HS-27A (cell line): Measurements from ENCODE around the gene ADH4.
"Not testable (repeated sequence)": the region's sequence is repeated elsewhere in the genome, so short reads cannot be mapped to it uniquely, and the experiment has no call there.

Experiments used
- DNase-seq: peaks from one replicate; pipeline ENCODE4 v3.0.0-alpha.2; 2012; ENCODE audit warnings: low read depth, missing footprints

The ADH4 gene

GRCh38 chr4:99134586-99134985 lies 9.5 kb downstream of the ADH4 start:
- peak; percentile 27 for DNase-seq

DNA sequence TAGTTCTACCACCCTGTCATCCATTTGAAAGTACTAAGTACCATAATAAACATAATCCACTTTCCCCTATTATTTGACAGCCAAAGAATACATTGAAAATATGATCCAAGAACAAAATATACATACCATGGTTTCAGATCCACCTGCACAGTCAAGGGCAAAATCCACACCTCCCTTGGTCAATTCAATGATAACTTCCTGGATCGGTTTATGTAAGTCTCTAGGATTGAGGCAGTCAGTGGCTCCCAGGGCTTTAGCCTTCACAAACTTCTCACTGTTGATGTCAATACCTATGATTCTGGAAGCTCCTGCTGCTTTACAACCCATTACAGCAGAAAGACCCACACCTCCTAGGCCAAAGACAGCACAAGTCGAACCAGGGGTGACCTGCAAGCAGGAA lies 12.7 kb downstream of the ADH4 start:
- DNase-seq: no peak

- DNase-seq: no peak
Measured at GRCh38 chr4:99126376-99126775, 17.7 kb downstream of the ADH4 start.

DNA sequence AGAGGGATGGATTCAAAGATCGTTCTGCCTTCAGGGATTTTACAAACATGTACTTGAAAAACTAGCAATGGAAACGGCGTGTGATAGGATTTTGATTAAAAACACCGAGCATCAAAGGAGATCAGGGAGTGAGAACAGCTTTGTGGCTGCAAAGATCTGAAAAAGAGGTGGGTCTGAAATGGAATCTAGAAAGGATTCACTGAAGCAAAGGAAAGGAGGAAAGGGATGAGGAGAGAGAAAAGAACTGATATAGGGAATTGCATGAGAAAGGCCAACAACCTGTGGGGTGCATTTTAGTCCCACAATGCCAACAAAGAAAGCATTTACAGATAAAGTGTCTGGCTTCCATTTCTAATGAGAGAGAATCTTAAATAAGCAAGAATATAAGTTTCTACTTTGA lies 23.1 kb downstream of the ADH4 start:
- no peak for DNase-seq

DNA sequence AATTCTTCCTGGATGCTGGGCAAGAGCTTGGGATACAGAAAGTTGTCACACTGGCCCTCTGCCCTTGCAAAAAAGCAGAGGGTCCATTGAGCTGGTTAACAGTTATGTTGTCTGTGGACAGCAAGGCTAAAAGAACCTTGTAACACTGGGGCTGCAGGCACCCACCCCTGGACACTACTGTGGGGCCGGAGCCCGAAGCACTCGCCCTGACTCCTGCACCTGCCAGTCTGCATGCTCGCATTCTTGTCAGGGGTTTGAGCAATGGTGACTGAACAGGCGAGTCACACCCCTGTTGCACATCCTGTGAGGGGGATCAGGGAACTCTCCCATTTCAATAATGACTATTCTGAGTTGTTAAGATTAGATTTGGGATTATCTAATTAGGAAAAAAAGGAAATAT lies 23.6 kb downstream of the ADH4 start:
- DNase-seq: no peak

GRCh38 chr4:99117876-99118693 lies 26.0 kb downstream of the ADH4 start:
- DNase-seq: no peak

DNA sequence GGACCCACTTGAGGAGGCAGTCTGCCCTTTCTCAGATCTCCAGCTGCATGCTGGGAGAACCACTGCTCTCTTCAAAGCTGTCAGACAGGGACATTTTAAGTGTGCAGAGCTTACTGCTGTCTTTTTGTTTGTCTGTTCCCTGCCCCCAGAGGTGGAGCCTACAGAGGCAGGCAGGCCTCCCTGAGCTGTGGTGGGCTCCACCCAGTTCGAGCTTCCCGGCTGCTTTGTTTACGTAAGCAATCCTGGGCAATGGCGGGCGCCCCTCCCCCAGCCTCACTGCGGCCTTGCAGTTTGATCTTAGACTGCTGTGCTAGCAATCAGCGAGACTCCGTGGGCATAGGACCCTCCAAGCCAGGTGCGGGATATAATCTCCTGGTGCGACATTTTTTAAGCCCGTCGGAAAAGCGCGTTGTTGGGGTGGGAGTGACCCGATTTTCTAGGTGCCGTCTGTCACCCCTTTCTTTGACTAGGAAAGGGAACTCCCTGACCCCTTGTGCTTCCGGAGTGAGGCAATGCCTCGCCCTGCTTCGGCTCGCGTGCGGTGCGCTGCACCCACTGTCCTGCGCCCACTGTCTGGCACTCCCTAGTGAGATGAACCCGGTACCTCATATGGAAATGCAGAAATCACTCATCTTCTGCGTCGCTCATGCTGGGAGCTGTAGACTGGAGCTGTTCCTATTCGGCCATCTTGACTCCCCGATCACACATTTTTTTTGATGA lies 26.8 kb downstream of the ADH4 start:
- not testable (repeated sequence) for DNase-seq

DNA sequence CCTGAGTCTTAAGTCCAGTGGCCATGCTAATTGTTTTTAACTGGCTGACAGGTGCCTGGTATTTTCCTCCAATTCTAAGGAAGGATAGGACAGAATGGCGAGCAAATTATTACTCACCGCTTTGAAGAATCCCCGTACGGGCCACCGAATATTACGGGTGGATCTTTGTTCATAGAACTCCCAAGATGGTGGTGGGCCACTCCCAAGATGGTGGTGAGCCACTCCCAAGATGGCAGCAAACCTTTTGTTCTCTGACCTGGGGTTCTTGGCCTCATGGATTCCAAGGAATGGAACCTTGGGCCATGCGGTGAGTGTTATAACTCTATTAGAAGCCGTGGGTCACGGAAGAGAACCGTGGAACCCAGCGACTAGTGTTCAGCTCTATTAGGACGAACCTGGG lies 34.8 kb downstream of the ADH4 start:
- DNase-seq: not testable (repeated sequence)

DNA sequence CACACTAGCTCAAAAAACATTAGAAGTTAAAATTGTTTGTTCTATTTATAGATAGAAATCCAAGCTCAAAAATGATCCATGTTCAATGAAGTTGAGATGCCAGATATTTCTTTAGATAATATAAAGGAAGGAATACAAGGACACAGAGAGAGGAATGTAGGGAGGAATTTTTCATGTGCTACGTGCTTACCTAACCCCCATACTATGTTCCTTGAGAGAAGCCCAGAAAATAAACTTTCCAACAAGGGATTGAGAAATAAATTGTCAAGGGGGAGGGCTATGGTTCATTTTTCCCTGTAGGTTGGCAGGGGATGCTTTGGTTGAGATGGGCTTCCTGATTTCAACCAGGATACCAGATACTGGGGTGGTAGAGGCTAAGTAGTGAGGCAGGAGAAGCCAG lies 39.9 kb downstream of the ADH4 start:
- DNase-seq: no peak

GRCh38 chr4:99103166-99103565 lies 40.9 kb downstream of the ADH4 start:
- DNase-seq: no peak

DNA sequence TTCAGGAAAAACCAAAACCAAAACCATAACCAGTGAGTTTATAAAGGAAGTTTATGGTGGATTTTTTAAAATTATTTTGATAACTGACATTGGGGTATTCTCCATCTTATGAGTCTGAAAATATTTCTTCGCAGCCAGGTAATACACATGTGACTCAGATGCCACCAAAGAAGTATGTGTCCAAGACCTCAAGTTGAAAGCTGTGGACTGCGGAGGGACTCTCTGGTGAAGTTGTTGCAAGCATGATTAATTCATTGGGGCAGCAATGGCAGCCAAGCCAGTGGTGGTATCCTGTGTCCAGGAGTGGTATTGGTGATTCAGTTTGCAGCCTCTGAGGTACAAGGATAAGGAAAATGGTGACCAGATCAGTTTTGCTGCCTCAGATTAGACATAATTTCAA lies 41.5 kb downstream of the ADH4 start:
- no peak for DNase-seq

DNA sequence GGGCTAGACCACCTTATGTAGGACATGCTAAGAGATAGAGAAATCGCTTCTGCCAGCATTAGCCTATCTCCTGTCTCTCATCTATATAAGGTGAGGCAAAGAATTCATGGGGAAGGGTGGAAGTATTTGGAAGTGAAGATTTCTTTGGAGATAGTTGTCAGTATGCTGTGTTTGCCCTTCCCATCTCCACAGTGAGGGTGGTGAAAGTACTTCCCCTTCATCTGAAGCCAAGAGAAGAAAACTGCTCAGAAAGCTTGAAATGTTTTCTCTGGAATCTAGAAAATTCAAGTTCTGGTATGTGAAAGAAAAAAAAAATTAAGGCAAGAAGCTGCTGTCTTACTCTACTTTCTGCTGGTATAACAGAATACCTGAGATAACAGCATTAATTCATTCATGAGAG lies 43.2 kb downstream of the ADH4 start:
- no peak for DNase-seq

GRCh38 chr4:99099814-99100213 lies 44.3 kb downstream of the ADH4 start:
- not testable (repeated sequence) for DNase-seq

DNA sequence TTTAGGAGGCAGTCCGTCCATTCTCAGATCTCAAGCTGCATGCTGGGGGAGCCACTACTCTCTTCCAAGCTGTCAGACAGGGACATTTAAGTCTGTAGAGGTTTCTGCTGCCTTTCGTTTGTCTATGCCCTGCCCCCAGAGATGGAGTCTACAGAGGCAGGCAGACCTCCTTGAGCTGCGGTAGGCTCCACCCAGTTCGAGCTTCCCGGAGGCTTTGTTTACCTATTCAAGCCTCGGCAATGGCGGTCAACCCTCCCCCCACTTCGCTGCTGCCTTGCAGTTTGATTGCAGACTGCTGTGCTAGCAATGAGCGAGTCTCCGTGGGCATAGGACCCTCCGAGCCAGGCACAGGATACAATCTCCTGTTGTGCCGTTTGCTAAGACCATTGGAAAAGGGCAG lies 44.8 kb downstream of the ADH4 start:
- DNase-seq: no peak

DNA sequence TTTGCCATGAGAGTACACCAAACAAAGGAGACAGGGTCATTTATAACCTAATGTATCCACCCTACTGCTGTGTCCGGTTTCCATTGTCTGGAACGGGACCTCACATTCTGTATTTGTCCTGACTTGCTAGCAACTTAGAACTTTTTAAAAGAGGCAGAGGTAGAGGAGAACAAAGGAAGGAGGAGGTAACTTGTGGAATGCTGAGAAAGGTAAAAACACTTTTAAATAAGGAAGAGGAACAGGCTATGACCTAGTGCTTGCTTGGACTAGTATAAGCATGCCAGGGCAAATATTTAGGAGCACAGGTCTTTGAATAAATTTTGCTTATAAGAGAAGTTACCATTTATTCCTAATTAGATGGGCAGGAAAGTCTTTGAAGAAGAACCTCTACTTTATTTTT lies 52.3 kb downstream of the ADH4 start:
- not testable (repeated sequence) for DNase-seq

GRCh38 chr4:99091216-99091575 lies 52.9 kb downstream of the ADH4 start:
- no peak for DNase-seq

DNA sequence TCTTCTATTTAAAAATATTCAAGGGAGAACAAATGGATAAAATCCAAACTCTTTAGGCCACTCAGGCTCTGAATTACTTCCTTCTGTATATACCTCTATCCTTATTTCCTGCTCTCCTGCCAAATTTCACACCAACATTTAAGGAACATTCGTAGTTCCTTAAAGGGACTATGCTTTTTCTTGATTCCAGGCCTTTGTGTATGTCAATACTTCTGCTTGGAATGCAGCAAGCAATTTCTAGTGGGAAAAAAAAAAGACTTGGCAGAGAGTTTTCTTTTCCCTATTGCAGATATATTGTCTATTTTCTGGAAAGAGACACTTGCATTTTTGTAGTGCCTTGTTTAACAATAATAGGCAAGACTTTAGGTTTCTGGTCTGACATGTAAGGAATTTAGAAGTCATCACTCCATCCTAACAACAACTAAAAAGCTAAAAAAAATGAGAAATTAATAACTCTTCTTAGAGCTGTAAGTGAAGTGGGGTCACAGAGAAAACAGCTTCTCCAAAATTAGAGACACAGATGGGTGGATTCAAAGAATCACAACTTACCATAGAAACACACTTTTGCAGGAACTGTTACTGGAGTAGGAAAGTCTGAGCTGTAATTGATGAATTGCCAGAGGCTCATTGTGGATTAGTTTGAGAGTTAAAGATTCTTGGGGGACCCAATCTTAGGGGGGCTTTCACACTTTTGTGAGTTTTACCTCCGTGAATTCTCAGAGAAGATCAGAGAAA lies 53.4 kb downstream of the ADH4 start:
- DNase-seq: no peak

GRCh38 chr4:99088481-99089365 lies 55.4 kb downstream of the ADH4 start, which contains the start of gene ADH5:
ADH5 (minus strand) TSS chr4:99088788; CDS start chr4:99088700, 88 bp downstream.
- DNase-seq: peak; percentile 26

DNA sequence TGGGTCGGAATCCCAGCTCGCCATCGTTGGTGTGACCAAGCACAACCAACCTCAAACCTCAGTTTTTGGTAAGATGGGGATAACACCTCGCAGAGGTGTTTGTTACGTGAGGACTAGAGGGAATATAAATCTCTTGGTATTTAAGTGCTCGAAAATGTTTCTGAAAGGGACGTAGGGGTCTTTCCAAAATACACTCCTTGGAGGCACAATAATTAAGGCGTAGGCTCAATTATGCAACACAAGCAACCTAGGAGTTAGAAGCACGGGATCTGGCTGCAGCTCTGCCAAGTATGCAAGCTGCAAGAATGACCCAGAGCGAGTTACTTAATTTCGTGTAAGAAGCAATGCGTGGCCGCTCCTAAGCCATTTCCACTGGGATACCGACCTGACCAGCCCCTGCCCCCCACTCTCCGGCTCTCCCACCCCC lies 56.1 kb downstream of the ADH4 start:
- peak; percentile 5 for DNase-seq

DNA sequence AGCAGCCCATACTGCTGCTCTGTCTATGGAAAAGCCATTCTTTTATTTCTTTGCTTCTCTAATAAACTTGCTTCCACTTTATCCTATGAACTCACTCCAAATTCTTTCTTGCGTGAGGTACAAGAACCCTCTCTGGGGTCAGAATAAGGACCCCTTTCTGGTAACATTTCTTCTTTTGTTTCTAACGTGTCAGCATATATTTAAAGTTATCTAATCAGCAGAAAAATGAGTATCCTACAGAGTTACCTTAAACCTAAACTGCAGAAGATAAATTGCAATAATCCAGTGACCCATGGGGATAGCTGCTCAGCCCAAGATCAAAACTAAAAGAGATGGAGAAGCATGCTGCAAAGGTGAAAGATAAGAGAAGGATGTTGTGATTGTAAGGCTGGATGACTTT lies 59.5 kb downstream of the ADH4 start:
- no peak for DNase-seq

DNA sequence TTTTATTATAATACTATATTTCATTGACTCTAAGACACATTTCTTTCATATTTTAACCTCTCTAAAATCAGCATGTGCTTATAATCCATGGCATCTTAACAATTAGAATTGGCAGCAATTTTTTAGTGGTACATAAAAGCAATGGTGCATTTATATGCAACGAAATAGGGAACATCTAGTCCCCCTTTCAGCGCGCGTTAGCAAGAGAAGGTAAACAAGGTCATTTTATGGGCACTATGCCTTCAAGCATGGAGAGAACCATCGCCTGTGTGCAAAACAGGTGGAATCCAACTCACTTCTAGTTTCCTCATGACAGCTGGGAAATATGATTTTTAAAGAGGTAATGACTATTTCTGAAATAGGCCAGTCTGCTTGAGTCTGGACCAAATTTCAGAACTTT lies 61.9 kb downstream of the ADH4 start:
- DNase-seq: no peak

DNA sequence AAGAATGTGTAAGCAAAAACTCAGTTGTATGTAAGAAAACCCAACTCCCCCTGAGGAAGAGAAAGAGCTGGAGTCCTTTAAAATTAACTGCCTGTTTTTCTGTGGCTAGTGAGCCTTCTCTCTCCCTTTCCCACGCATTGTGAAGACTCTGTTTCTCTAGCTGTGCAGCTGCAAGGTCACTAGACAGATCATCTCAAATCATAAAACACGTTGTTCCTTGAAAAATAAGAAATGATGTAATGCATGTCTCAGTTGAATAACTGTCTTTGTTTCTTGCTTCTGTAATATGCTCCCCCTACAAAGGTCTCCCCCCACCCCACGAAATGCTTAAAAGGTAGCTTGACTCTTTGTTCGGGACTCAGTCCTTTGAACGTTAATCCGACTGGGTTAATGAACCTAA lies 63.2 kb downstream of the ADH4 start:
- not testable (repeated sequence) for DNase-seq
